ENCODE measurements around the gene SH3RF1.

DNA sequence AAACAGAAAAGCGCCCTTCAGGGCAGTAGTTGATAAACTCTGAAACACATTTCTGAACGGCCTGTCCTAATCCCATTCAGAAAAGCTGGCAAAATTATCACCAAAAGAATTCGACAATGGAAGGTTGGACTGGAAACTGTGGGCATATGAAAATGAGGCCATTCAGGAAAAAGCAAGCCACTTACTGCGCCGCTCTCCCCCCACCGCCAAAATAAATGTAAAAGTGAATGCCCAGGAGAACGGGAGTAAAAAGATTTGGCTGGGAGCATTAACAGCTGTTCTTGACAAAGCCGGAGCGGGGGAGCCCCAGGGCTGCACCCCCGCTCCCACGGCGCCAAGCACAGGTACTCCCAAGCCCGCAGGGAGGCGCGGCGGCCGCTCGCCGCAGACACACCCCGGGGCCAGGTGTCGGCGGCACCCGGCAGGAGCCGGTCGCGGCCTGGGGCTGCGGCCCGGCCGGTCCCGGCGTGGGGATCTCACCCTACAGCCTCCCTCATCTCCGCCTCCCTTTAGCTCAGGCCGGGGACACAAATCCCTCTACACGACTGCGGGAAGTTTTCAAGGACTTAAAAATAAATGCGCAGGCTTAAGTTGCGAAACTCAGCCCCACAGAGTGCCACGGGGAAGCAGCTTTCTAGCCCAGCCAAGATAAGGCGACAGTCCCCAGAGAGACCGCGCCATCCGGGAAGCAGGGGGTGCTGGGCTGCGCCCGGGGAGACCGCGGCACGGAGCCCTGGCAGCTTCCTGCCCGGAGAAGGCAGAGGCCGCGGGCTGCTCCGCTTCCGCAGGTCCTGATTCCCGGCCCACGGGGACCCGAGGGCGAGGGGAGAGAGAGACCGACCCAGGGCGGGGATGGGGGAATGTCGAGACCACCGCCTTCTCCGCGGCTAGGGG lies 593 bp downstream of the SH3RF1 start:
- TF ChIP-seq CTCF (IDR thresholded peaks at IDR 0.05), result no peak
- no peak for TF ChIP-seq POLR2A (IDR thresholded peaks at IDR 0.05)
